Upper lobe of right lung (tissue), 1 donor: Measurements from ENCODE around the gene IFITM1. TPM values are rescaled to one million over a fixed set of nuclear protein-coding genes. Genes with fewer than 3 reads are reported as not detected.
"Not testable (repeated sequence)": the region's sequence is repeated elsewhere in the genome, so short reads cannot be mapped to it uniquely, and the experiment has no call there.

Experiments
- ATAC-seq: fragments of 200-7000 bp; cut with Tn5 transposase; one replicate; pipeline ENCODE4 v1.9.1; 2020; ENCODE audit warnings: mild to moderate bottlenecking, moderate library complexity
- DNase-seq: peaks from one replicate; pipeline ENCODE4 v3.0.0-alpha.2; 2020
- H3K27ac ChIP-seq: fragments of 200-600 bp; one replicate; pipeline ENCODE4 v1.8.0; 2022
- H3K27me3 ChIP-seq: fragments of 200-600 bp; one replicate; pipeline ENCODE4 v1.8.0; 2022; ENCODE audit warnings: mild to moderate bottlenecking
- H3K36me3 ChIP-seq: fragments of 200-600 bp; one replicate; pipeline ENCODE4 v1.8.0; 2022
- H3K4me1 ChIP-seq: fragments of 200-600 bp; one replicate; pipeline ENCODE4 v1.8.0; 2022
- H3K4me3 ChIP-seq: fragments of 200-600 bp; one replicate; pipeline ENCODE4 v1.8.0; 2022; ENCODE audit warnings: mild to moderate bottlenecking
- H3K9me3 ChIP-seq: fragments of 200-600 bp; one replicate; pipeline ENCODE4 v1.8.0; 2022
- CTCF ChIP-seq: fragments of 200-600 bp; IDR thresholded peaks from one replicate; pipeline ENCODE4 v1.8.0; 2022; ENCODE audit warnings: antibody characterized with exemption
- intact Hi-C: fragments of 100-400 bp; cut with DNase I; formaldehyde crosslinking; loops from one replicate; pipeline ENCODE4 v1.11.0; 2022
- total RNA-seq: library from RNA; stranded (reverse); fragmentation: NEBNext Ultra II Directional; extraction: Animal tissue kit (Norgen Biotek cat#: 25700); gene quantifications from one replicate; pipeline ENCODE4 v1.2.1, GENCODE V29; 2021
- donor health status: DM: no; HTN: yes; CAD: no; lungs with severe emphysema.

IFITM1 gene
- total RNA-seq, 1 donor from 2014 or later = 128 TPM

- intact Hi-C loops = no loop called here
- no peak for DNase-seq
- H3K27ac ChIP-seq = no peak overlapping the region
- no peak for TF ChIP-seq CTCF
- no peak for ATAC-seq
- H3K4me1 ChIP-seq = peaks cover 6% of the 10 kb centered on the region
- no peaks in the 10 kb centered on the region for H3K9me3 ChIP-seq
- H3K27me3 ChIP-seq = no peaks in the 10 kb centered on the region
- H3K36me3 ChIP-seq = no peaks in the 10 kb centered on the region
- H3K4me3 ChIP-seq = no peak overlapping the region
These were observed 28.5 kb downstream of the IFITM1 start for GRCh38 chr11:342328-342727.

GRCh38 chr11:344836-345578 lies 31.2 kb downstream of the IFITM1 start:
- Histone ChIP-seq H3K27ac (no peak overlapping the region), H3K4me3 (no peak overlapping the region), H3K9me3 (no peaks in the 10 kb centered on the region), H3K4me1 (peaks cover 6% of the 10 kb centered on the region), H3K27me3 (no peaks in the 10 kb centered on the region), H3K36me3 (no peaks in the 10 kb centered on the region)
- no peak for DNase-seq
- TF ChIP-seq CTCF = no peak
- intact Hi-C loops = no loop called here
- no peak for ATAC-seq

GRCh38 chr11:346529-346928 lies 32.7 kb downstream of the IFITM1 start:
- no peaks in the 10 kb centered on the region for H3K27me3 ChIP-seq
- no peaks in the 10 kb centered on the region for H3K36me3 ChIP-seq
- DNase-seq (peak; percentile 25), ATAC-seq (no peak)
- intact Hi-C loops = no loop called here
- H3K9me3 ChIP-seq = no peaks in the 10 kb centered on the region
- TF ChIP-seq CTCF = no peak
- H3K27ac ChIP-seq = no peak overlapping the region
- no peak overlapping the region for H3K4me3 ChIP-seq
- peaks cover 6% of the 10 kb centered on the region for H3K4me1 ChIP-seq

GRCh38 chr11:349270-349954 lies 35.6 kb downstream of the IFITM1 start:
- peaks cover 19% of the 10 kb centered on the region for H3K4me1 ChIP-seq
- H3K36me3 ChIP-seq, ATAC-seq, H3K27me3 ChIP-seq, H3K27ac ChIP-seq, H3K4me3 ChIP-seq, intact Hi-C loops, H3K9me3 ChIP-seq: not testable (repeated sequence)
- DNase-seq = peak; percentile 3

- H3K27ac ChIP-seq, ATAC-seq: not testable (repeated sequence)
These were observed 36.3 kb downstream of the IFITM1 start for GRCh38 chr11:350033-350722.

GRCh38 chr11:350723-351255 lies 36.9 kb downstream of the IFITM1 start:
- H3K27ac ChIP-seq = no peak overlapping the region
- H3K27me3 ChIP-seq = no peaks in the 10 kb centered on the region
- no peaks in the 10 kb centered on the region for H3K36me3 ChIP-seq
- ATAC-seq (no peak), DNase-seq (no peak)
- H3K9me3 ChIP-seq = no peaks in the 10 kb centered on the region
- no peak overlapping the region for H3K4me3 ChIP-seq
- H3K4me1 ChIP-seq = peaks cover 30% of the 10 kb centered on the region
- intact Hi-C loops = no loop called here
- TF ChIP-seq CTCF = no peak

More at GRCh38 chr11:350033-350722, 36.3 kb downstream of the IFITM1 start:
- peak; percentile 29 for DNase-seq
- H3K9me3 ChIP-seq, H3K4me3 ChIP-seq, intact Hi-C loops, H3K27me3 ChIP-seq, H3K36me3 ChIP-seq: not testable (repeated sequence)
- peaks cover 24% of the 10 kb centered on the region for H3K4me1 ChIP-seq
